DMS153 (cell line): ENCODE data around the gene FNDC5.
A peak's percentile ranks its signal among the peaks of the same experiment; 100 is the strongest.

Experiments
- DNase-seq: peaks from one replicate; lab custom pipeline; 2025; lab: John Stamatoyannopoulos, UW

FNDC5 gene

DNA sequence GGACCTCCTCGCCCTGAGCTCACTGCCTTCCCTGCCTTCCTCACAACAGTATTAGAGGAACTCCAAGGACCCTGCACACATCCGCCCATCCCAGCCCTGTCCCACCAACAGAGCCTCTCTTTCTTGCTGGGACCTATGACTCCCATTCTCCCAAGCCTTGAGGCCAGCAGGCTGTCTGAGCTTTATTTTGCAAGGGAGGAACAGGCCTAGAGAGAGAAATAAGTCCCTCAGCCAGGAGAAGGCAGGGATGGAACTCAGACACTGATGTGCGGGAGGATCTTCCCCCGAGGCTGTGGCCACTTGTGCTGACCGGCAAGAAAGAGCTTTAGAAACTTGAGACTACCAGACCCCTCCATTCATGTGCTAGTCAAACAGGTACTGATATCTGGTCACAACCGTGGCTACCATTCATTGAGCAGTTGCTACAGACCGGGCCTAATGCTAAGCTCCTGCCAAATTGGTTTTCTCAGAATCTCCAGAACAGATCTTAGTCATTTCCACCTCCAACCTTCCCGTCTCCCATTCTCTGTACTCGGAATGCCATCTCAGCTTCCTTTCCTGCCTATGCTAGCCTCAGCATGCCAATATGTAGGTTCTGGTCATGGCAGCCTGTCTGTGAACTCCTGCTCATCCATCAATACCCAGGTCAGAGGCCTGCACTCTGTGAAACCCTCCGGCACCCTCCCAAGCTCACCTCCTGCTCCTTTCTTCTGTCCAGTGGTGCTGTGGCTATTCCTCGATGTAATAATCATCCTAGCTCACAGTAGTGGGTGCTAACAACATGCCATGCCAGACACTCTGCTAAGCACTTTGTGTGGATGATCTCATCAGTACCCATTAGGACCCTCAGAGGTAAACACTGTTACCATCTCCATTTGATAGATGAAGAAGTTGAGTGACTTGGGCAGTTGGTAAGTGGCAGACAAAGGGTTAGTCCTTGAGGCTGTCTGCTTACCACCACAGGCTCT, 26.7 kb upstream of the FNDC5 start:
- no peak for DNase-seq

DNA sequence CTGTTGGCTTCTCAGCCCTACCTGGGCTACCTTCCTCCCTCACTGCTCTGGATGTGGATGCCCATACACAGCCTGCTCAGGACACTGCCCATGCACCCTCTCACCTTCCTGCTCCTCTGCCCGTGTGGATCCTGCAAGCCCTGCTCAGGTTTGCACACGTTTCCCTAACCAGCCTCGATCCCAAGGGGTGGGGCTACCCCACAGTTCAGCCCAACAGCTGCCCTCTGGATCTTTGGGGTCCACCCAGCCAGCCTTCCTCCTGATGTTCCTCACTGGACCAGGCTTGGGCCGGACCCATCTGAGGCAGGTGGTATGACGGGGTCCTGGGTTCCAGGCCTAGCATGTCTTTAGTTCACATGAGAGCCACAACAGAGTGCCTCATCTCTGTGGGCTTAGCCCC, 25.7 kb upstream of the FNDC5 start:
- DNase-seq, result no peak

DNA sequence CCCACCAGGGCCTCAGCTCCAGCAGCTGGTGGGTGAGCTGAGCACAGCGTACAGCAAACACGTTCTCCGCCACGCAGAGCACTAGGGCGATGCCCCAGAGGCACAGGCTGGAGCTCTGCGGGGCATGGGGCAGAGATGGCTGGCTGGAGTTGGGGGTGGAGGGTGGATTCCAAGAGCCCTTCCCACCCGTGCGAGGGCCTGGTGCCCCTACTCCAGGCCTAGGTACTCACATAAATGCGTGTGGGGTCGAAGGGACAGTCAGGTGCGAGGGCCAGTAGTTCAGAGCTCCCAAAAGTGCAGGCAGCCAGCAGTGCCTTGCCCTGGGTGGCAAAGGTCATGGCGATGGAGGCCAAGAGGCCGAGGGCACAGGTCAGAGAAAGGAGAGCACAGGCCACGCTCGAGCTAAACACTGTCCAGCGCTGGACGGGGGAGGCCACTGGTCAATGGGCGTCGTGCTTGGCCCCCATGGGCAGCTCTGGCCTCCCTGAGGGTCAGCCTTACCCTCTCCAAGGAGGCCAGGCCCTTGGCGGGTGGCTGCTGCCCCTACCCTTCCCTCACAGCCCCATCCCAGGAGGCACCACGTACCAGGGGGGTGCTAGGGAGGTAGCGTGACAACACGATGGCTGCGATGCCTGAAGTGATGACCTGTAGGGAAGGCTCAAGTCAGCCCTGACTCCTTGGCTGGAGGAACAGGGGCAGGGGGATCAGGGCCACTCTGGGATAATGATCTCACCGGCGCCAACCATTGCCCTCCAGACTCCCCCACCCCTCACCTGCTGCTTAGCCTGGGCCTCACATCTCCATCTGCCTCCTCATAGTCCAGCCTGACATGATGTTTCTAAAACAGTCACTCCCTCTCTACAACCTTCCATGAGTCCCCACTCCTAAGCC, 24.9 kb upstream of the FNDC5 start:
- DNase-seq, result no peak

DNA sequence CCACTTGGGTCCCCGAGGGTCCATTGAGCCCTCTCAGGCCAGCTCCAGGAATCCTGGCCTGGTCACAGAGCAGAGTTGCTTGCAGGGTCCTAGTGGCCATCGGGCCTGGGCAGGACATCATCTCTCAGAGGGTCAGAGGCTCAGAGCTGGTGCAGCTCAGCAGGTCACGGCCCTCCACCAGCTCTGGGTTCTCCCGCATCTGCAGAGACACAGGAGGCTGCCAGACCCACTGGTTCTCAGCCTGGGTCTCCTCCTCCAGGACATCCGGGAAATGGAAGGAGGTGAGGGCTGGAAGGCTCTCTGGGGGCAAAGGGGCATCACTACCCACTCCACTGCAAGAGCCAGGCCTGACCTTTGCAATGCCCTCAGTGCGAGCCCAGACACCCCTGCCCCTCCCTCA, 24.0 kb upstream of the FNDC5 start:
- no peak for DNase-seq

DNA sequence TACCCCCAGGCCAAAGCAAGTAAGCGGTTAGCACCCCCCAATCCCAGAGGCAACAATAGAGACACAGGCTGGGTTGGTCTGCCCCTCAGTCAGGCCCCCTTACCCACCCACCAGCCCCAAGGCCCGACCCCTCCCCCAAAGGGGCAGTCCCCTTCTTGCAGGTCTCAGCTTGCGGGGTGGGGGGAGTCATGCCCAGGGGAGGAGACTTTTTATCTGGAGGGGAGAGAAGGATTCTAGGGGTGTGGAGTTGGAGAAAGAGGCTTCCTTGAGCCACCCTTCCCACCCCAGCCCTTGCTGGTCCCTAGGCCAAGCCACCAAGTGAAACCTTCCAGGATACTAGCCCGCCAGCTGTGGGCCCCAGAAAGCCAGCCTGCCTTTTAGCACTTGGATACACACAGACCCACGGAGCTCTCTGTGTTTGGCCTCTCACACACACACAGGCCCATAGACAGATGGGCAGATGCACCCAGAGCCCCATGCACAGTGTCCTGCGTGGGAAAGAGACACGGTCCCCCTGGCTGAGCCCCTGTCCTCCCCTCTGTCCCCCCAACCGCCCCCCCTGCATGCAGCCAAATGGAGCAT, 23.4 kb upstream of the FNDC5 start:
- no peak for DNase-seq

DNA sequence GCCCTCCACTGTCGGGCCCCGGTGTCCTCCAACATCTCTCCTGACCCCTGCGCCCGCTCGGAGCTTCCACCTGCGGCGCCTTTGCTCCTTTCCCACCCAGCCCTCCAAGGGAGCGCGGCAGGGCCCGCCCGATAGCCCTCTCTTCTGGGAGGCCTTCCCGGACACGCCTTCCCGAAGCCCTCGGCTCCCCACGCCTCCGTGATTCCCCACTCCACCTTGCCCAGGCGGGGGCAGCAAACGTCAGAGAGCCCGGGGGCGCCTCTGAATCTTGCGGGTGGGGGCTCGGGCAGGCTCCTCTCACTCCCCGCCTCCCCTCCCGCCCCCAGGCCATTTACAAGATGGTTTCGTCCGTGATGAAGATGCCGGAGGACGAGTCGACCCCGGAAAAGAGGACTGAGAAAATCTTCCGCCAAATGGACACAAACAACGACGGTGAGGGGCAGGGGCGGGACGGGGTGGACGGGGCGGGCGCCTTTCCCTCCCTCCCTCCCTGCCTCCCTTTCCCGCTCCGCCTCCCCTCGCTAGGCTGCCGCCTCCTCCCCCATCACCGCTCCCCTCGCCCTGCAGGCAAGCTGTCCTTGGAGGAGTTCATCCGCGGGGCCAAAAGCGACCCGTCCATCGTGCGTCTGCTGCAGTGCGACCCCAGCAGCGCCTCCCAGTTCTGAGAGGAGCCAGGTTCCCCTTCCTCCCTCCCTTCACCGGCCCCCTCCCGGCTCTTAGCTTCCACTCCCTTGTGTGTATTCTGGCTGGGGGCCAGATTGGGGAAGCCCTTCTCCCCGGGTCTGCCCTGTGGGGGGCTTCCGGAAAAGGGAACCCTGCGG, 22.7 kb upstream of the FNDC5 start:
- peak; percentile 58 for DNase-seq

DNA sequence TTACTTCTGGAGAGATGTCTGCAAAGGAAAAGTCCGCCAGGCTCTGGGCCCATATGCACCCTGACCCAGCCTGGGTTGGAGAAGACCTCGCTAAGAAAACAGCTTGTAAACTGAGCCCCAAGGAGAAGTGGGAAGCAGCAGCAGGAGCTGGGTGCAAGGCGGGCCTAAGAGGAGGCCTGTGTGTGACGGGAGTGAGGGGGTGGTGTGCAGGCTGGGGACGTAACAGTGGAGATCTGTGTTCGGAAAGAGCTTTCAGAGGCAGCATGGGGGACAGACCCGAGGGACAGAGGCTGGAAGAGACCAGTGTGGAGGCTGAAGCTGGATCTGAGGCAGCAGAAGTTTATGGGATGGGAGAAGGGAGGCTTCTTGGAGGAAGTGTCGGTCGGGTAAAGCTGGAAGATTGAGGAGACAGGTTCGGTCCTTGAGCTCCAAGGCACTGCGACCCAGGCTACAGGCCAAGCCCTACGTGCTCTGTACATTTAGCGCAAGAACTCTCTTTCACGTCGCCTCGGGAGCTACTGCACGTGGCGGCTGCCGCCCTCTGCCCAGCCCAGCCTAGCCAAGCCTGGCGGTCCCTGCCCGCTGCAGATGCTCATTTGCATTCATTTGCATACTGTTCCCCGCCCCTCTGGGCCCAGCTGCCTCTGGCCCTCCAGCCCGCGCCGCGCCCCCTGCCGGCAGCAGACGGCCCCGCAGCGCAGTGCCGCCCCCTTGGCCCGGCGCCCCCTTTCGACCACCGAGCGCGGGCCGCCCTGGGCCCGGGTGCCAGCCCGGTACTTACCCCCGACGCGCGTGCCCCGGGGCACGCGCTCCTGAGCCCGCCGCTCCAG, 21.9 kb upstream of the FNDC5 start:
- peak; percentile 78 for DNase-seq

DNA sequence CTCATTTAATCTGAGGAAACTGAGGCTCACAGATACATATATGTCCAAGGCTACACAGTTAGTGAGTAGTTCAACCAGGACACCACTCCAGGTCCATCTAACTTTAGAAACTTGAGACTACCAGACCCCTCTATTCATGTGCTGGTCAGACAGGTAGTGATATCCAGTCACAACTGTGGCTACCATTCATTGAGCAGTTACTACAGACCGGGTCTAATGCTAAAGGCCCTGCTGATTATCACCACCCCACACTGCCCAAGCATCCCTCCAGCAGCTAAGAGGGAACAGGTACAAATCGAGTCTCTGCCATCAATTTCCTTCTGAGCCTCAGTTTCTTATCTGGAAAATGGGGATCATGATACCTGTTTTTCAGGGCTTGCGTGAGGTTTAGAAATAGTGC, 20.9 kb upstream of the FNDC5 start:
- DNase-seq, result no peak

DNA sequence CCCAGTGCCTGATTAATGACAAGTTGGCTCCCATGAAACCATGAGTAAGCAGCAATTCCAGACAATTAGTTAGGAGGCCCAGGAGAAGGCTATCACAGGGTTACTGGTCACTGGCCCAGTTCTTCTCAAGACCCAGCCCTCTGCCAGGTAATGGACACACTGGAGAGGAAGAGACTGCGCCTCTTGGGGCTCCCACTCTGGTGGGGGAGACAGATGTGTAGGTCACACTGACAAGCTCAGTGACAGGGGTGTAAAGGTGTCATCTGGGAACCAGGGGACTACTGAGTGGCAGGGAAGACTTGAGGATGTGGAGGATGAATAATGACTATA, 20.5 kb upstream of the FNDC5 start:
- no peak for DNase-seq

DNA sequence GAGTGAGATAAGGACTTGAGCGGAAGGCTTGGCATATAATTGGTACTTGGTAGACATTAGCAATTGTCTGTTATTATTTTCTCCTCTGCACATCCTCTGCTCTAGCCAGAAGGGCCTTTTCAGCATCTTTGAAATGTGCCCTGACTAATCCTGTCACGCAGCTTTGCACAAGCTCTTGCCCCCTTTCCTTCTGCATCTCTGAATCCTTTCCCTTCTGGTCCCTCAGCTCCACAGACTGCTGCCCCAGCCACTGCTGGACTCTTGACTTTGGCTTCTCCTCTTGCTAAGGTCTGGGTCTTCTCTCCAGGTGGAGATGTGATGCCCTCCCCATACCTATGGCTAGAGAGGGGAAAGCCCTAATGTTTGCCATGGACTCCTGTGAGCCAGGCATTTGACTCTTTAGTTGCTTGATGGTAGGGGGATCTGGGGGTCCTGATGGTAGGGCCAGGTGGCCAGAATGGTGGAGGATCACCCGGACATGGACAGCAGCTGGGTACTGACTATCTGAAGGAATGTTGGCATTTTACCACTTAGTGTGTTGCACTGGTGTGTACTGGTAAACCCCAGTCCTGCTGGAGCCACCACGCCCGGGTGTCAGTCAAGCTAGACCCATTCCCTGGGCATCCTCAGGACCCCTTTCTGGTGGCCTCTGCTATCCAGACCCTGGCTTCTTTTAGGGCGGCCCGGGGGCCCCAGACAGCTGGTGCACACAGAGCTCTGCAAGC, 20.0 kb upstream of the FNDC5 start:
- DNase-seq, result no peak

DNA sequence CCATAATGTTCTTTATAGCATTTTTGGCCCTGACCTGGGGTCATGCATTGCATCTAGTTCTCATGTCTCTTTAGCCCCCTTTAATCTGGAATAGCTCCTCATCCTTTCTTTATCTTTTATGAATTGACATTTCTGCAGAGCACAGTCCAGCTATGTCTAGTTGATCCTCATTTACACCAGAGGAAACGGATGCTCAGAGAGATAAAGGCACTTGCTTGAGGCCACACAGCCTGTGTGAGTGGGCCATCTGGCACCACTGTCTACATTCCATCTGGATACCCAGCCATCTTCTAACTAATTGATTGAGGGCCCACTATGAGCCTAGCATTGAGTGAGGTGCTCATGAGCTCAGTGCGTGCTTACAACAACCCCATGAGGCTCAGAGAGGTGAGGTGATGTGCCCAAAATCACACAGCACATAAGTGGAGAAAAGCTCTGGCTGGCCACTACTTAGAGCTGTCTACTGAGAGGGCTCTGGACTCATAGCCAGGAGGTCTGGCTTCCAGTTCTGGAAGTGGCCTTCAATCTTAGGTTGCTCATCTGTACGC, 19.1 kb upstream of the FNDC5 start:
- no peak for DNase-seq

DNA sequence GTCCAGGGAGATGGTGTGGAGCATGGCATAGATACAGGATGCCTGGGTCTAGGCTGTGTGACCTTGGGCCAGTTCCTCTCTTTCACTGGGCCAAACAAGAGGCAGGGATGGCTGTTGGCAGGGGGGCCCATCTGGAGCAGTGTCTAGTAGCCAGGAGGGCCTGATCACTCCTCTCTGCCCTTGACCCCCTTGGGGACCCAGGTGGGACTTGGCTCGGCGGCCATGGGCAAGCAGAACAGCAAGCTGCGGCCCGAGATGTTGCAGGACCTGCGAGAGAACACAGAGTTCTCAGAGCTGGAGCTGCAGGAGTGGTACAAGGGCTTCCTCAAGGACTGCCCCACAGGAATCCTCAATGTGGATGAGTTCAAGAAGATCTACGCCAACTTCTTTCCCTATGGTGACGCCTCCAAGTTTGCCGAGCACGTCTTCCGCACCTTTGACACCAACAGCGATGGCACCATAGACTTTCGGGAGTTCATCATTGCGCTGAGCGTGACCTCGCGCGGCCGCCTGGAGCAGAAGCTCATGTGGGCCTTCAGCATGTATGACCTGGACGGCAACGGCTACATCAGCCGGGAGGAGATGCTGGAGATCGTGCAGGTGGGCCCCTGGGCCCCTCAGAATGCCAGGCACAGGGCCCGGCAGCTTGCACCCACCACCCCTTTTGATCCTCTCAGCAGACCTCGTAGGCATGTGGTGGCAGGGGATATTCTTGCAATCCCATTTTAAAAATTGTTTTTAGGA, 18.1 kb upstream of the FNDC5 start:
- no peak for DNase-seq

DNA sequence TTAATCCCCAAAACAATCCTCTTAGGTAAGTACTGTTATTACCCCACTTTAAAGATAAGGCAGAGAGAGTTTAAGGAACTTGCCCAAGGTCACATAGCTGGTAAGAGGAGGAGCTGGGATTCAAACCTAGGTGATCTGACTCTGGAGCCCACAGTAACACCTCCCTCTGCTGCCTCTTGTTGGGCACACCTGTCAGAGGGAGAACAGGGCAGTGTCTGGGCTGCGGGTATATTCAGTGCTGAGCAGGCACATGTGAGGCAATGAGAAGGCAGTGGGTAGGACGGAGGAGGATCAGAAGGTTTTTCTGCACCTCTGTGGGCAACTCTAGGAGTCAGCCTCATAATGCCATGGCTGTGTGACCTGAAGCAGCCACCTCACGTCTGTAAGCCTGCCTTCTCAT, 17.4 kb upstream of the FNDC5 start:
- DNase-seq, result no peak

DNA sequence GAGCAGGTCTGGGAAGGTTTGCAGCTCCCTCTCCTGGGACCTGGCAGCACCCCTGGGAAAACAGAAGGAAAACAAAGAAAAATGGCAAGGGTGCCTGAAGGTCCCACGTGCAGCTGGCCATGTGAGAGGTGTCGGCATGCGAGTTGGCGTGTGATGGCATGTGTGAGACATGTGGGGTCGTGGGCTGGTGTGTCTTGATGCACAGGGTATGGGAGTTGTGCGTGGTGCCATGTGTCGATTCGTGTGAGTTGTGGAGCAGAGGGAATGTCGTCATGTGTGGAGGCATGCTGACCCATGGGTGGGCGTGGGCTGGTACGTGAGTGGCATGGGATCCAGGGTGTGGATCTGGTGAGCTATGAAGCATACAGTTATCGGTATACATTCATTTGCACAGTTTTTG, 16.9 kb upstream of the FNDC5 start:
- no peak for DNase-seq

DNA sequence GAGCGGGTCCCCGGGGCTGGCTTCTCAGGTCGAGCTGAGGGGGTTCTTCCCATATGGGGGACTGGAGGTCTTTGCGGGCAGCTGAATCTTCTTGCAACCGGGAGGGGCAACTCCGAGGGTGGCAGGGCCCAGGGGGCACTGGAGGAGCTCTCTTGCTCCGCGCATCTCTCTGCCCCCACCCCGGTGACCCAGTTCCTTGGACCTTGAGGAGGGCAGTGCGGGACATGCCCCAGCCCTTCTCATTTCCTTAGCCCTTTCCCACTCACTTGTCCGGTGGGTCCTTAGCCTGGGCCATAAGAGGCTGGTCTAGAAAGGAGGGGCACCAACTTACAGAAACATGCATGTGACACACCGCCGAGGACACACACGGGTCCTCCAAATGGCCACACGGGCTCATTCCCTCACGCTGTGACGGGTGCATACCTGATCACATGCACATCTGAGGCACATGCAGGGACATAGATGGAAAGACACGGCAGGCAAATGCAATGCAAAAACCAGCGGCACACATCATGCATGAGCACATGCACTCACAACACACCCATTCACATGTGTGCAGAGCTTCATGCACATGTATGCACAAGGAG, 16.2 kb upstream of the FNDC5 start:
- no peak for DNase-seq

DNA sequence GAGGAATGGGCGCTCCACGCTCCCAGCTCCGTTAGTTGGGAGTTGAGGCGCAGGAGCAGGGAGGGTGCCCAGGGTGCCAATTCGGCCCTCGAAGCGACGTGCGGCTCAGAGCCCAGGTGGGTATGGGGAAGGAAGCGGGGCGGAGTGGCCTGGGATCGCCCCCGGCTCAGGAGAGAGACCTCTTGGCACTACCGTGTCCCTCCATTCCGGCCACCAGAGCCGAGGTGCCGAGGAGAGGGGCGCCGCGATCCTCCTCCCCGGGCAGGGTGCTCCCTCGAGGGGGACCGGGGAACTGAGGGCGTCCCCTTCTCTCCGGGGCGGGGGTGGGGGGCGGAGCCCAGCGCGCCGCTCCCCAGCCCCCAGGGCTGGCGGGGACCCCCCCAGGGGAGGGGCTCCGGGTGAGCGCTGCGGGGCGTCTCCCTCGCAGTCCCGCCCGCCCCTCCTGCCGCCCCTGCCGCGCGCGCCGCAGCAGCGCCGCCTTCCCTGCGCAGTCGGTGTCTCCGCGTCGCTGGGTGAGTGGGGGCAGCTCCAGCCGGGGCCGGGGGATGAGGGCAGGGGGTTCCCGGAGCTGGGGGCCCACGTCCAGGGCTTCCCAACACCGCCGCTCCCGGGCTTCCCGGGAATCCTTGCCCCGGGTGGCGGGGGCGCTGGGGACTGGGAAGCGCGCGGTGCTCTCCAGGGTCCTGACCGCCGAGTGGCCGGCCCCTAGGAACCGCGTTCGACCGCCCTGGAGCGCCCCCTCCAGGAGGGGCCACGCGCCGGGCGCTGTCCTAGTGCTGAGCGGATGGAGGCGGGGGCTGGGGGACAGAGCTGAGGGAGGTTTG, 15.5 kb upstream of the FNDC5 start, which contains the start of gene HPCA:
TSS of gene HPCA (plus strand) at position 488 of the 824 bp plus-strand sequence. CDS start 2,408 bp downstream, outside the sequence.
- no peak for DNase-seq

DNA sequence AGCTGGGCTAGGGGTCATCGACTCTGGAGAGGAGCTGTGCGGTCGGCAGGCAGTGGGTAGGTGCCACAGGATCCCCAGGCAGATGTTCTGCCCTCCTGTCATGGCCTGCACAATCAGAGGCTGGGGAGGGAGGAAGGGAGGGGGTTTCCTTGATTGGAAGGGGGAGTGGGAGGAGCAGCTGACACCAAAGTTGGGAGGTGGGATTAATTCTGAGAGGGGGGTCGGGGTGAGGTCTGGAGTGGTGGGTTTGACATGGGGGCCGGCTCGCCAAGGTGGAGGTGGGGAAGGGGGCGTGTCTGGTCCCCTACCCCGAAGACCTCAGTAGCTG, 14.9 kb upstream of the FNDC5 start:
- no peak for DNase-seq

DNA sequence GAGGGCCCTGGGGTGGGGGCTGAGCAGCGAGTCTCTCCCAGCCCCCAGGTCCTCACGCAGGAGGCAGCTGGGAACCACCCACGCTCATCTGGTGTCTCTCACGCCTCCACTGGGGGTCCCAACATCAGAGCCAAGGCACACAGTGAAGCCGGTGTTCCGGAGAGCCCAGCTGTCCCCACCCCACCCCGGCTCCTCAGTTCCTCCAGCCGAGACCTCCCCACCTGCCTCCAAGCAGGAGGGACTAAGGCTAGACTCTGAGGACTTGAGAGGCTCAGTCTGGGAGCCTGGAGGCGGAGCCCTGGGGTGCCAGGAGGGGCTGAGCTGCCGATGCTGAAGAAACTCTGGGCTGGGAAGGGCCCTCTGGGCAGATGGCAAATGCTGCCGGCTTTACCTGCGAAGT, 14.0 kb upstream of the FNDC5 start:
- no peak for DNase-seq
